Colonic mucosa (tissue), 4 donors: ENCODE measurements around the gene THUMPD3. TPM values are rescaled to one million over a fixed set of nuclear protein-coding genes. Genes with fewer than 3 reads are reported as not detected.

Experiments
- DNase-seq: peaks from one replicate; pipeline ENCODE4 v3.0.0-alpha.2; 2020
- H3K27ac ChIP-seq: fragments of 200-600 bp; one replicate; pipeline ENCODE4 v1.8.0; 2021
- H3K27me3 ChIP-seq: fragments of 200-600 bp; one replicate; pipeline ENCODE4 v1.8.0; 2021
- H3K36me3 ChIP-seq: fragments of 200-600 bp; one replicate; pipeline ENCODE4 v1.8.0; 2021
- H3K4me1 ChIP-seq: fragments of 200-600 bp; one replicate; pipeline ENCODE4 v1.8.0; 2021; ENCODE audit warnings: mild to moderate bottlenecking
- H3K4me3 ChIP-seq: fragments of 200-600 bp; one replicate; pipeline ENCODE4 v1.8.0; 2021
- H3K9ac ChIP-seq, 2 donors: one replicate each; pipeline ENCODE4 v1.7.0; 2013; ENCODE audit warnings: control low read depth in 2 of 2, low read depth in 2 of 2, low read length in 2 of 2
- H3K9me3 ChIP-seq: fragments of 200-600 bp; one replicate; pipeline ENCODE4 v1.8.0; 2021
- intact Hi-C: fragments of 100-400 bp; cut with DNase I; formaldehyde crosslinking; loops from one replicate; pipeline ENCODE4 v1.14.1; 2022
- total RNA-seq, 2 donors: library from RNA; stranded (reverse); fragmentation: NEBNext Ultra II Directional in 1 of 2; extraction: Animal tissue kit (Norgen Biotek cat#: 25700) in 1 of 2; gene quantifications; one replicate each; pipeline ENCODE4 v1.2.1, GENCODE V29; 2021
- TF ChIP-seq, protein P1 (sequence below): fragments of 200-600 bp; IDR thresholded peaks from one replicate; pipeline ENCODE4 v1.8.0; 2022; ENCODE audit warnings: antibody characterized with exemption, mild to moderate bottlenecking
- donor health status: healthy.
- donor health status: DM: no; HTN: no; CAD: no.
- donor health status: DM: no; HTN: no; CAD: no.

The THUMPD3 gene
- total RNA-seq, 2 donors from 2014 or later = 40.1 to 46.0 TPM

DNA sequence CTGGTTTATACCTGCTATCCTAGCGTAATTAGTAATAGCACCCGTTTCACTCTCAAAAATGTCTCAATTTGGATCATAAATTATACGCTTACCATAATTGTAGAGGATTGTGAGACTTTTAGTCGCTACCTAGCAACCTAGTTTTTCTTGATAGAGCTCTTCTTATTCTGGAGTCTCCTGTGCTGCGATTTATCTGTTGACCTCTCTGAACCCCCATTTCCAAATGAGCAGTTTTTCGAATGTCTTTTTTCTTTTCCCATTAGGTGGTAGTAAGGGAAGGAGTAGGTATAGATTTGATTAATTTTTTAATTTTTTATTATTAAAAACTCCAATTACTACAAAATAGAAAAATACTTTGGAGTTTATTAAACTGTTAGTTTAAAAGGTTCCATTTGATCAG lies 45.2 kb downstream of the THUMPD3 start:
- Histone ChIP-seq H3K9me3 (no peaks in the 10 kb centered on the region), H3K27ac (no peak overlapping the region), H3K36me3 (no peaks in the 10 kb centered on the region), H3K4me1 (peaks cover 9% of the 10 kb centered on the region), H3K27me3 (no peaks in the 10 kb centered on the region), H3K9ac (no peak overlapping the region), H3K4me3 (no peak overlapping the region)
- TF ChIP-seq, protein P1, sequence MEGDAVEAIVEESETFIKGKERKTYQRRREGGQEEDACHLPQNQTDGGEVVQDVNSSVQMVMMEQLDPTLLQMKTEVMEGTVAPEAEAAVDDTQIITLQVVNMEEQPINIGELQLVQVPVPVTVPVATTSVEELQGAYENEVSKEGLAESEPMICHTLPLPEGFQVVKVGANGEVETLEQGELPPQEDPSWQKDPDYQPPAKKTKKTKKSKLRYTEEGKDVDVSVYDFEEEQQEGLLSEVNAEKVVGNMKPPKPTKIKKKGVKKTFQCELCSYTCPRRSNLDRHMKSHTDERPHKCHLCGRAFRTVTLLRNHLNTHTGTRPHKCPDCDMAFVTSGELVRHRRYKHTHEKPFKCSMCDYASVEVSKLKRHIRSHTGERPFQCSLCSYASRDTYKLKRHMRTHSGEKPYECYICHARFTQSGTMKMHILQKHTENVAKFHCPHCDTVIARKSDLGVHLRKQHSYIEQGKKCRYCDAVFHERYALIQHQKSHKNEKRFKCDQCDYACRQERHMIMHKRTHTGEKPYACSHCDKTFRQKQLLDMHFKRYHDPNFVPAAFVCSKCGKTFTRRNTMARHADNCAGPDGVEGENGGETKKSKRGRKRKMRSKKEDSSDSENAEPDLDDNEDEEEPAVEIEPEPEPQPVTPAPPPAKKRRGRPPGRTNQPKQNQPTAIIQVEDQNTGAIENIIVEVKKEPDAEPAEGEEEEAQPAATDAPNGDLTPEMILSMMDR = no peak
- no peak for DNase-seq
- intact Hi-C loops = no loop called here

DNA sequence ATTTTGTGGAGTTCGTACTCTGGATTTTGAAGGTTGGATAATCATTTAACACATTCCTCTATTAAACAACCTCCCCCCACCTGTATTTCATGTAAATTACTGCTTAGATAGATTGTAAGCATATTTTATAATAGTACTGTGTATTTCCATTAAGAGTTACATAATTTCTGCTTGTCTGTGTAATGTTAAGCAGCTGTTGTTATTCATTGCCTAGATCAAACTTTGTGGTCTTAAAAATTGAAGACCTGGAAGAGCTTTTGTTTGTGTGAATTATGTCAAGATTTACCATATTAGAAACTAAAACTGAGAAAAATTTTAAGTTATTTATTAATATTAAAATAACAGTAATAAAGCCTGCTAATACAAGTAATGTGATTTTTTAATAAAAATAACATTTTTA lies 45.7 kb downstream of the THUMPD3 start:
- no peak overlapping the region for H3K27ac ChIP-seq
- no peak overlapping the region for H3K9ac ChIP-seq
- intact Hi-C loops = no loop called here
- H3K27me3 ChIP-seq = no peaks in the 10 kb centered on the region
- TF ChIP-seq, protein P1 = no peak
- H3K4me1 ChIP-seq = peaks cover 7% of the 10 kb centered on the region
- no peaks in the 10 kb centered on the region for H3K36me3 ChIP-seq
- no peaks in the 10 kb centered on the region for H3K9me3 ChIP-seq
- DNase-seq = no peak
- H3K4me3 ChIP-seq = no peak overlapping the region

DNA sequence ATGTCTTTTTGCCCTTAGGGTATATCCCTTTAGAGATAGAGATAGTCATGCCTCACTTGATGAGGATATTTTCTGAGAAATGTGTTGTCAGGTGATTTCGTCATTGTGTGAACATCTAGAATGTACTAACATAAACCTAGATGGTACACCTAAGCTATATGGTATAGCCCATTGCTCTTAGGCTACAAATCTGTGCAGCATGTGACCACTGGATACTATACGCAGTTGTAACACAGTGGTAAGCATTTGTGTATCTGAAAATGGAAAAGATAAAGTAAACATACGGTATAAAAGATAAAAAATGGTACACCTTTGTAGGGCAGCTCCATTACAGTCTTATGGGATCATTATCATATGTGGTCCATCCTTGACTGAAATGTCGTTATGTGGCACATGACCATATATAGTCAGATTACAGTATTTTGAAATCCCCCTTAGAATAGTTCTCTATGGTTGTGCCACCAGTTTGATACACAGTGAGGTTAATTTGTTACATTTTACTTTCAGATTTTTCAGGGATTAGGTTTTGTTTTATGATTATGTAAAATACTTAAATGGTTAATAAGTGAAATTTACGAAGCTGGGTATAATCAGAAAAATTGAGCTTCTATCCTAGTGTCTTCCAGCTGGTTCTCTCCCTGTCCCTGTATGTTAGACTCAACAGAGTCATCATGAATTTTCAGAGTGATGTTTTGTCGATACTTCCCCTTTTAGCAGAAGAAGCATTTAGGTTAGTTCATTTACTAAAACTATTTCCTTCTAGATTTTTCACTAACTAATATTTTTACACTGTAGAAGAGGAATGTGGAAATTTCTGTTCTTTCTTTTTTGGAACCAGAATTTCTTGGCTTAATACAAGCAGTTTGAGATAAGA lies 47.4 kb downstream of the THUMPD3 start:
- intact Hi-C loops = no loop called here
- Histone ChIP-seq H3K27ac (no peak overlapping the region), H3K9me3 (no peaks in the 10 kb centered on the region), H3K27me3 (no peaks in the 10 kb centered on the region), H3K36me3 (no peaks in the 10 kb centered on the region), H3K9ac (no peak overlapping the region), H3K4me1 (peaks cover 3% of the 10 kb centered on the region), H3K4me3 (no peak overlapping the region)
- TF ChIP-seq, protein P1 = no peak
- no peak for DNase-seq

GRCh38 chr3:9411302-9411701 lies 48.4 kb downstream of the THUMPD3 start:
- no peak for DNase-seq
- intact Hi-C loops = no loop called here
- Histone ChIP-seq H3K36me3 (no peaks in the 10 kb centered on the region), H3K4me3 (no peak overlapping the region), H3K9me3 (no peaks in the 10 kb centered on the region), H3K9ac (no peak overlapping the region), H3K27me3 (no peaks in the 10 kb centered on the region), H3K27ac (no peak overlapping the region), H3K4me1 (peaks cover 7% of the 10 kb centered on the region)
- TF ChIP-seq, protein P1 = no peak

GRCh38 chr3:9412293-9412692 lies 49.4 kb downstream of the THUMPD3 start:
- Histone ChIP-seq H3K27ac (no peak overlapping the region), H3K36me3 (no peaks in the 10 kb centered on the region), H3K4me3 (no peak overlapping the region), H3K9ac (no peak overlapping the region), H3K27me3 (no peaks in the 10 kb centered on the region), H3K4me1 (peaks cover 7% of the 10 kb centered on the region), H3K9me3 (no peaks in the 10 kb centered on the region)
- DNase-seq = no peak
- intact Hi-C loops = no loop called here
- TF ChIP-seq, protein P1 = no peak
